ENCODE data around the gene DTNB. TPM values are rescaled to one million over a fixed set of nuclear protein-coding genes. Genes with fewer than 3 reads are reported as not detected.

DTNB gene
- total RNA-seq, 1 donor from 2014 or later: 17.9 TPM

DNA sequence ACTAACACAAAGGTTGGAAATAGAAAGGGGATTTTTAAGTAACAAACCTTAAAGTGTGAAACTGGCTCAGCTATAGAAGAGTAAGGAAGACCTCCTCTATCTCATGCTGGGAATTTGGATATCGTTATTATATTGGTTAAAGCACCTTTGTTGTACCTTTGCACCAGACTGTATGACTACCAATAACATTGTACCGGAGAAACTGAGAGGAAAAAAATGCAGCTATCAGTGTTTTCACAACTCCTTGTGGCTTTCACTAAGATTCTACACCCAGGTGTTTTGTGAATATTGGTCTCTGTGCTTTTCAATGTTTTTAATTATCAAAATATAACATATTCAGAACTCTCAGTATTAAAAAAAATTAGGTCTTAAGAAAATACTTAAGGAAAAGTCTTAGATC is 48.7 kb downstream of the DTNB start:
- no peak for TF ChIP-seq POLR2A (IDR thresholded peaks at IDR 0.05)
- no peak for TF ChIP-seq POLR2AphosphoS5 (IDR thresholded peaks at IDR 0.05; ENCODE audit: insufficient read depth in 1 of 2, low read depth in 1 of 2)
- TF ChIP-seq, protein P1, sequence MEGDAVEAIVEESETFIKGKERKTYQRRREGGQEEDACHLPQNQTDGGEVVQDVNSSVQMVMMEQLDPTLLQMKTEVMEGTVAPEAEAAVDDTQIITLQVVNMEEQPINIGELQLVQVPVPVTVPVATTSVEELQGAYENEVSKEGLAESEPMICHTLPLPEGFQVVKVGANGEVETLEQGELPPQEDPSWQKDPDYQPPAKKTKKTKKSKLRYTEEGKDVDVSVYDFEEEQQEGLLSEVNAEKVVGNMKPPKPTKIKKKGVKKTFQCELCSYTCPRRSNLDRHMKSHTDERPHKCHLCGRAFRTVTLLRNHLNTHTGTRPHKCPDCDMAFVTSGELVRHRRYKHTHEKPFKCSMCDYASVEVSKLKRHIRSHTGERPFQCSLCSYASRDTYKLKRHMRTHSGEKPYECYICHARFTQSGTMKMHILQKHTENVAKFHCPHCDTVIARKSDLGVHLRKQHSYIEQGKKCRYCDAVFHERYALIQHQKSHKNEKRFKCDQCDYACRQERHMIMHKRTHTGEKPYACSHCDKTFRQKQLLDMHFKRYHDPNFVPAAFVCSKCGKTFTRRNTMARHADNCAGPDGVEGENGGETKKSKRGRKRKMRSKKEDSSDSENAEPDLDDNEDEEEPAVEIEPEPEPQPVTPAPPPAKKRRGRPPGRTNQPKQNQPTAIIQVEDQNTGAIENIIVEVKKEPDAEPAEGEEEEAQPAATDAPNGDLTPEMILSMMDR (IDR thresholded peaks at IDR 0.05): no peak
- Histone ChIP-seq H3K4me1 (no peaks in the 10 kb centered on the region), H3K27ac (no peak overlapping the region), H3K9me3 (no peaks in the 10 kb centered on the region), H3K36me3 (peaks cover 0 to 10% of the 10 kb centered on the region in 2 donors), H3K27me3 (no peaks in the 10 kb centered on the region), H3K4me3 (no peak overlapping the region)
- intact Hi-C loops (cut with DNase I): no loop called here
- no peak for DNase-seq (ENCODE audit: extremely low spot score in 2 of 2)

DNA sequence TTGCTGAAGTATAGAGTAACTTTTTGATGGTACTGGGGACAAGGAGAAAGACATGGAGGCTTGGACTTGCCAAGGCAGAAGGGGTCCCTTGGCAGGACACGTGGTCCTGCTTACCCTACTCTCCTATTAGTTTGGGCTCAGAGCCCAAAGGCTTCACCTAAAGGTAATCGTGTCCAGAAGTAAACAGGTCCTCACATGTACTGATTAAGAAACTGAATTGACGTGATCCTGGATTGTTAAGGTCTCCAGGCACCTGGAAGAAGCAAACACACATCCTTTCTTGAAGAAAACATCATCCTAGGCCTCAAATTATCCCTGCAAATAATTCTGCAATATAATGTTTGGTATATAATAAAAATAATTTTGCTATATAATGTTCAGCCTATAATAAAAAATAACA is 50.0 kb downstream of the DTNB start:
- H3K4me3 ChIP-seq: no peak overlapping the region
- TF ChIP-seq, protein P1 (IDR thresholded peaks at IDR 0.05): no peak
- TF ChIP-seq POLR2AphosphoS5 (IDR thresholded peaks at IDR 0.05; ENCODE audit: insufficient read depth in 1 of 2, low read depth in 1 of 2) (no peak), POLR2A (IDR thresholded peaks at IDR 0.05) (no peak)
- DNase-seq (ENCODE audit: extremely low spot score in 2 of 2): no peak
- peaks cover 0 to 10% of the 10 kb centered on the region in 2 donors for H3K36me3 ChIP-seq
- H3K27ac ChIP-seq: no peak overlapping the region
- H3K9me3 ChIP-seq: no peaks in the 10 kb centered on the region
- intact Hi-C loops (cut with DNase I): no loop called here
- H3K4me1 ChIP-seq: peaks cover 11% of the 10 kb centered on the region
- no peaks in the 10 kb centered on the region for H3K27me3 ChIP-seq

DNA sequence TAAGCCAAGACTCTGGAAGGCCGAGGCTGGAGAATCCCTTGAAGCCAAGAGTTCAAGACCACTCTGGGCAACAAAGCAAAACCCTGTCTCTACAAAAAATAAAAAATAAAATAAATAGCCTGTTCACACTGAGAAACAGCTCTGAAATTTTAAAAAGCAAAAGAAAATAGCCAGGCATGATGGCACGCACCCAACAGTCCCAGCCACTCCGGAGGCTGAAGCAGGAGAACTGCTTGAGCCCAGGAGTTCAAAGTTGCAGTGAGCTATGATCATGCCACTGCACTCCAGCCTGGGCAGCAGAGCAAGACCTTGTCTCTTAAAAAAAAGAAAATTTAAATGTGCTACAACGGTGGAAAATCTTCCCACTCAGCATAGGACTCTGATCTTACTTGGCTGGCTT is 52.7 kb downstream of the DTNB start:
- Histone ChIP-seq H3K27me3 (no peaks in the 10 kb centered on the region), H3K36me3 (no peaks in the 10 kb centered on the region), H3K9me3 (no peaks in the 10 kb centered on the region), H3K27ac (no peak overlapping the region), H3K4me1 (peaks cover 20% of the 10 kb centered on the region), H3K4me3 (no peak overlapping the region)
- intact Hi-C loops (cut with DNase I): no loop called here
- DNase-seq (ENCODE audit: extremely low spot score in 2 of 2): no peak
- no peak for TF ChIP-seq POLR2A (IDR thresholded peaks at IDR 0.05)
- TF ChIP-seq, protein P1 (IDR thresholded peaks at IDR 0.05): no peak
- TF ChIP-seq POLR2AphosphoS5 (IDR thresholded peaks at IDR 0.05; ENCODE audit: insufficient read depth in 1 of 2, low read depth in 1 of 2): no peak

DNA sequence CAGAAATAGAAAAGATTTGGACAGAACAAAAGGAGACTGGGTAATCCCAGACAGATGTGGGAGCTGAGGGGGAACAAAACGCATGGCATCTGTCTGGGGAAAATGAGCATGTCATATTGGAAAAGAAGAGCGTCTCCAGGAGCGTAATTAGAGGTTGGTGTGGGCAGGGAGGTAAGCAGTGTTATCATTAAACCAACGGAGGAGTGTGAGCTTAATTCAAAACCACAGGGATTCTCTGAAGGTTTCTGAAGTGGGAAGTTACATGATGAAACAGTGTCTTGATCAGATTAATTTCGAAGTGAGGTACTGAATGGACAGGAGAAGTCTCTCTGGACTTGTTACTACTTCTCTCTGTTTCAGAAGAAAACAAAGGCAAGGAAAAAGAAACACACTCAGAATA is 53.3 kb downstream of the DTNB start:
- no peak for DNase-seq (ENCODE audit: extremely low spot score in 2 of 2)
- Histone ChIP-seq H3K36me3 (no peaks in the 10 kb centered on the region), H3K27ac (no peak overlapping the region), H3K27me3 (no peaks in the 10 kb centered on the region), H3K4me1 (peaks cover 20% of the 10 kb centered on the region), H3K4me3 (no peak overlapping the region), H3K9me3 (no peaks in the 10 kb centered on the region)
- intact Hi-C loops (cut with DNase I): no loop called here
- TF ChIP-seq, protein P1 (IDR thresholded peaks at IDR 0.05): no peak
- no peak for TF ChIP-seq POLR2AphosphoS5 (IDR thresholded peaks at IDR 0.05; ENCODE audit: insufficient read depth in 1 of 2, low read depth in 1 of 2)
- TF ChIP-seq POLR2A (IDR thresholded peaks at IDR 0.05): no peak

DNA sequence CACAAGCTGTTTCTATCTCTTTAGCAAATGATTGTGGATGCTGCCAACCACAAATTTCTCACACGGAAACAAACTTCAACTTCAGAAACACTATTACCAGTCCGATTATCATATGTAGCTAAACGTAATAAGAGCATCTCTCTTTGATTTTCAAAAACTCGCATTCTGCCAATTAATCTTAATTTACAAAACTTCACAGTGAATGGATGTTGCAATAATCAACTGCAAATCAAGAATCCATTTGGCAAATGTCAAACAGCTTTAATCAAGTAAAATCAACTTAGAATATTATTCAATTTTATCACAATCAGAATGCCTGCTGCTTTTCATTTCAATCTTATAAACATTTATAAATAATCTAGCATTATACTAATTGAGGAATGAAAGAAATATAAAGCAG is 54.2 kb downstream of the DTNB start:
- no peaks in the 10 kb centered on the region for H3K9me3 ChIP-seq
- no peak overlapping the region for H3K4me3 ChIP-seq
- TF ChIP-seq, protein P1 (IDR thresholded peaks at IDR 0.05): no peak
- TF ChIP-seq POLR2AphosphoS5 (IDR thresholded peaks at IDR 0.05; ENCODE audit: insufficient read depth in 1 of 2, low read depth in 1 of 2) (no peak), POLR2A (IDR thresholded peaks at IDR 0.05) (no peak)
- DNase-seq (ENCODE audit: extremely low spot score in 2 of 2): no peak
- H3K27ac ChIP-seq: no peak overlapping the region
- H3K36me3 ChIP-seq: no peaks in the 10 kb centered on the region
- H3K27me3 ChIP-seq: no peaks in the 10 kb centered on the region
- intact Hi-C loops (cut with DNase I): loop anchor here (10.0 kb wide), 1 partner anchor 56 kb away; the partner anchor contains the start of gene DTNB
- H3K4me1 ChIP-seq: peaks cover 20% of the 10 kb centered on the region

Data from vagina (tissue), 2 donors.